Measurements from ENCODE around the gene MAN1B1. TPM values are rescaled to one million over a fixed set of nuclear protein-coding genes. Genes with fewer than 3 reads are reported as not detected.

The MAN1B1 gene
- total and polyA plus RNA-seq, 2 donors (not counting 3 experiments of a cell fraction or from before 2014, with no cell fraction given): 75.3 to 83.3 TPM

- Histone ChIP-seq H3K9me1 (replicated peaks; ENCODE audit: control insufficient read depth, extremely low read depth, insufficient read depth, low read length) (no peaks in the 10 kb centered on the region), H2AFZ (ENCODE audit: low read depth, low read length) (no peak overlapping the region), H3K36me3 (ENCODE audit: control insufficient read depth in 2 of 2, extremely low read depth in 1 of 2, insufficient read depth in 2 of 2, low read length in 2 of 2) (peaks cover 0 to 32% of the 10 kb centered on the region in 2 experiments), H3K9me3 (replicated peaks; ENCODE audit: control insufficient read depth, insufficient read depth, low read length) (no peaks in the 10 kb centered on the region), H3K27me3 (ENCODE audit: control insufficient read depth in 2 of 2, insufficient read depth in 2 of 2, low read length in 2 of 2) (no peaks in the 10 kb centered on the region), H3K4me2 (ENCODE audit: insufficient read depth, low read length) (no peak overlapping the region), H3K4me1 (ENCODE audit: control insufficient read depth, extremely low read depth, insufficient read depth, low read length) (peaks cover 15% of the 10 kb centered on the region), H3K4me3 (replicated peaks in 1 of 3; ENCODE audit: insufficient read depth in 1 of 3, low read depth in 1 of 3, low read length in 3 of 3) (peak overlapping the region in 1 of 3 experiments; percentile 88), H3K79me2 (ENCODE audit: control insufficient read depth, insufficient read depth, low read length) (peaks cover 6% of the 10 kb centered on the region), H3K27ac (ENCODE audit: insufficient read depth, low read depth, low read length) (no peak overlapping the region), H4K20me1 (replicated peaks; ENCODE audit: control insufficient read depth, extremely low read depth, insufficient read depth, low read length) (no peaks in the 10 kb centered on the region), H3K9ac (replicated peaks; ENCODE audit: extremely low read depth, insufficient read depth, low read length) (no peak overlapping the region)
- FAIRE-seq (no peak), DNase-seq (ENCODE audit: low read depth, low spot score) (no peak)
- dilution Hi-C loops (cut with MboI; ENCODE audit: extremely low pct_ligation_motif_present, low sequenced_read_pairs) (no loop called here), intact Hi-C loops (cut with micrococcal nuclease) (no loop called here)
- TF ChIP-seq POLR2AphosphoS5 (IDR thresholded peaks at IDR 0.05; ENCODE audit: insufficient read depth, low read depth, low read length) (no peak), FOS (IDR thresholded peaks at IDR 0.05; ENCODE audit: borderline replicate concordance, insufficient read depth, low read length) (no peak), POLR2A (IDR thresholded peaks at IDR 0.05; ENCODE audit: low read depth, low read length) (no peak), GATA2 (IDR thresholded peaks at IDR 0.05; ENCODE audit: insufficient read depth, insufficient read length, low read depth, low read length) (no peak), MAX (IDR thresholded peaks at IDR 0.05; ENCODE audit: insufficient read depth, insufficient read length) (no peak), JUN (IDR thresholded peaks at IDR 0.05; ENCODE audit: borderline replicate concordance, insufficient read depth, insufficient read length, low read depth) (no peak), MYC (IDR thresholded peaks at IDR 0.05; ENCODE audit: low read depth, low read length) (no peak), EZH2 (IDR thresholded peaks at IDR 0.05; ENCODE audit: borderline replicate concordance, low read depth, low read length, severe bottlenecking) (no peak)
- TF ChIP-seq, protein P1, sequence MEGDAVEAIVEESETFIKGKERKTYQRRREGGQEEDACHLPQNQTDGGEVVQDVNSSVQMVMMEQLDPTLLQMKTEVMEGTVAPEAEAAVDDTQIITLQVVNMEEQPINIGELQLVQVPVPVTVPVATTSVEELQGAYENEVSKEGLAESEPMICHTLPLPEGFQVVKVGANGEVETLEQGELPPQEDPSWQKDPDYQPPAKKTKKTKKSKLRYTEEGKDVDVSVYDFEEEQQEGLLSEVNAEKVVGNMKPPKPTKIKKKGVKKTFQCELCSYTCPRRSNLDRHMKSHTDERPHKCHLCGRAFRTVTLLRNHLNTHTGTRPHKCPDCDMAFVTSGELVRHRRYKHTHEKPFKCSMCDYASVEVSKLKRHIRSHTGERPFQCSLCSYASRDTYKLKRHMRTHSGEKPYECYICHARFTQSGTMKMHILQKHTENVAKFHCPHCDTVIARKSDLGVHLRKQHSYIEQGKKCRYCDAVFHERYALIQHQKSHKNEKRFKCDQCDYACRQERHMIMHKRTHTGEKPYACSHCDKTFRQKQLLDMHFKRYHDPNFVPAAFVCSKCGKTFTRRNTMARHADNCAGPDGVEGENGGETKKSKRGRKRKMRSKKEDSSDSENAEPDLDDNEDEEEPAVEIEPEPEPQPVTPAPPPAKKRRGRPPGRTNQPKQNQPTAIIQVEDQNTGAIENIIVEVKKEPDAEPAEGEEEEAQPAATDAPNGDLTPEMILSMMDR (IDR thresholded peaks at IDR 0.05; ENCODE audit: extremely low read depth in 1 of 2, insufficient read depth in 1 of 2, low read depth in 1 of 2, low read length in 2 of 2): no peak
- no TSS peak for BruUV-seq (replicated peaks)
- POLR2A ChIA-PET: no interaction called here
- CTCF ChIA-PET: interaction anchor here (3.7 kb wide), 1 partner anchor 12 kb away, joined by 29 read pairs; no protein-coding TSS in a partner anchor
These were observed 7.9 kb upstream of the MAN1B1 start for GRCh38 chr9:137078701-137079400.

All from endothelial cell of umbilical vein (primary cell).